HepG2 (cell line): ENCODE results near the gene EGLN2. TPM values are rescaled to one million over a fixed set of nuclear protein-coding genes. Genes with fewer than 3 reads are reported as not detected.

Experiments
- EEA1 ChIP-seq: sonication (generic); formaldehyde crosslinking; IDR thresholded peaks from 2 replicates; pipeline ENCODE4 v1.5.1; 2020; ENCODE audit warnings: mild to moderate bottlenecking, missing genetic modification reagents, borderline replicate concordance
- FIP1L1 ChIP-seq: fragments of 200-400 bp; formaldehyde crosslinking; IDR thresholded peaks from 2 replicates; pipeline ENCODE4 v1.6.1; 2018; ENCODE audit warnings: low read depth, mild to moderate bottlenecking, low read length, moderate library complexity, borderline replicate concordance; ENCODE audit not compliant: insufficient read depth
- KDM1A ChIP-seq: IDR thresholded peaks from 2 replicates; pipeline ENCODE4 v1.6.1; 2016; ENCODE audit warnings: missing compliant biosample characterization
- KDM3A ChIP-seq: IDR thresholded peaks from 2 replicates; pipeline ENCODE4 v1.6.1; 2018; ENCODE audit warnings: low read depth, missing compliant biosample characterization
- RELA ChIP-seq: sonication (generic); formaldehyde crosslinking; IDR thresholded peaks from 2 replicates; pipeline ENCODE4 v1.4.0; 2020; ENCODE audit warnings: missing genetic modification reagents
- SETDB1 ChIP-seq: sonication (generic); formaldehyde crosslinking; IDR thresholded peaks from 2 replicates; pipeline ENCODE4 v1.5.1; 2020; ENCODE audit warnings: missing genetic modification reagents, mild to moderate bottlenecking, borderline replicate concordance
- TAF15 ChIP-seq: fragments of 200-400 bp; formaldehyde crosslinking; IDR thresholded peaks from one replicate; pipeline ENCODE4 v1.6.1; 2018; ENCODE audit warnings: mild to moderate bottlenecking, low read depth, low read length; ENCODE audit not compliant: poor library complexity, severe bottlenecking
- TSC22D2 ChIP-seq: sonication (generic); formaldehyde crosslinking; IDR thresholded peaks from 2 replicates; pipeline ENCODE4 v1.5.1; 2020; ENCODE audit warnings: missing genetic modification reagents, mild to moderate bottlenecking, borderline replicate concordance
- U2AF1 ChIP-seq: fragments of 200-400 bp; formaldehyde crosslinking; optimal IDR thresholded peaks from 2 replicates; pipeline ENCODE3; 2017; ENCODE audit warnings: mild to moderate bottlenecking, low read depth, low read length
- U2AF2 ChIP-seq: fragments of 200-400 bp; formaldehyde crosslinking; IDR thresholded peaks from 2 replicates; pipeline ENCODE4 v1.6.1; 2017; ENCODE audit warnings: low read depth, mild to moderate bottlenecking, low read length
- ZFY ChIP-seq: sonication (generic); formaldehyde crosslinking; IDR thresholded peaks from 2 replicates; pipeline ENCODE4 v1.4.0; 2020; ENCODE audit warnings: missing genetic modification reagents
- ZNF605 ChIP-seq: sonication (generic); formaldehyde crosslinking; IDR thresholded peaks from 2 replicates; pipeline ENCODE4 v1.8.0; 2022; ENCODE audit warnings: mild to moderate bottlenecking, missing genetic modification reagents
- polyA plus RNA-seq, 8 experiments: library from polyadenylated mRNA; depleted of rRNA in 3 of 8; stranded (reverse) in 7 of 8; unstranded in 1 of 8; fragments of >200 nt; fragmentation: Illumina TruSeq in 4 of 8; extraction: Trizol in 4 of 8; gene quantifications; 2 replicates each; pipeline versions ENCODE4 v1.2.1 to v1.2.3, GENCODE V29; 2011 to 2016; ENCODE audit warnings: low read depth in 4 of 8, missing spikeins in 1 of 8, mixed read lengths in 1 of 8; ENCODE audit not compliant: insufficient read depth in 1 of 8
- total RNA-seq, 5 experiments: library from RNA; depleted of rRNA; stranded (reverse); fragments of >200 nt; fragmentation: Illumina TruSeq; extraction: Trizol; gene quantifications; 2 replicates each; pipeline ENCODE4 v1.2.3, GENCODE V29; 2016; ENCODE audit warnings: low read depth in 1 of 5
- TF ChIP-seq, protein P1 (sequence below): IDR thresholded peaks from 2 replicates; pipeline ENCODE4 v1.6.1; 2016; ENCODE audit warnings: low read depth
- TF ChIP-seq, protein P2 (sequence below), 2 experiments: fragments of 450-650 bp in 1 of 2; sonication (generic) in 1 of 2; formaldehyde crosslinking; IDR thresholded peaks; 2 replicates each; pipeline versions ENCODE4 v1.5.0 to v1.8.0; 2020 to 2022; ENCODE audit warnings: mild to moderate bottlenecking in 1 of 2, missing genetic modification reagents in 1 of 2
- TF ChIP-seq, protein P3 (sequence below): sonication (generic); formaldehyde crosslinking; conservative IDR thresholded peaks from 2 replicates; pipeline ENCODE4 v1.4.0; 2020; ENCODE audit warnings: missing genetic modification reagents
- TF ChIP-seq, protein P4 (sequence below), 2 experiments: sonication (generic) in 1 of 2; formaldehyde crosslinking in 1 of 2; IDR thresholded peaks; 2 replicates each; pipeline versions ENCODE4 v1.4.0 to v1.6.1; 2018 to 2020; ENCODE audit warnings: missing genetic modification reagents in 2 of 2, borderline replicate concordance in 1 of 2, low read depth in 1 of 2, mild to moderate bottlenecking in 1 of 2, missing biosample characterization in 1 of 2
- TF ChIP-seq, protein P5 (sequence below): sonication (generic); formaldehyde crosslinking; IDR thresholded peaks from 2 replicates; pipeline ENCODE4 v1.8.0; 2022; ENCODE audit warnings: missing genetic modification reagents, mild to moderate bottlenecking, moderate library complexity, borderline replicate concordance
- TF ChIP-seq, protein P6 (sequence below): sonication (generic); formaldehyde crosslinking; IDR thresholded peaks from 2 replicates; pipeline ENCODE4 v1.8.0; 2022; ENCODE audit warnings: mild to moderate bottlenecking, missing genetic modification reagents, moderate library complexity

Gene EGLN2
- total and polyA plus RNA-seq, 2 of the 13 experiments (the other 11 are each of a cell fraction or from before 2014, with no cell fraction given) = 16.5 to 40.8 TPM

DNA sequence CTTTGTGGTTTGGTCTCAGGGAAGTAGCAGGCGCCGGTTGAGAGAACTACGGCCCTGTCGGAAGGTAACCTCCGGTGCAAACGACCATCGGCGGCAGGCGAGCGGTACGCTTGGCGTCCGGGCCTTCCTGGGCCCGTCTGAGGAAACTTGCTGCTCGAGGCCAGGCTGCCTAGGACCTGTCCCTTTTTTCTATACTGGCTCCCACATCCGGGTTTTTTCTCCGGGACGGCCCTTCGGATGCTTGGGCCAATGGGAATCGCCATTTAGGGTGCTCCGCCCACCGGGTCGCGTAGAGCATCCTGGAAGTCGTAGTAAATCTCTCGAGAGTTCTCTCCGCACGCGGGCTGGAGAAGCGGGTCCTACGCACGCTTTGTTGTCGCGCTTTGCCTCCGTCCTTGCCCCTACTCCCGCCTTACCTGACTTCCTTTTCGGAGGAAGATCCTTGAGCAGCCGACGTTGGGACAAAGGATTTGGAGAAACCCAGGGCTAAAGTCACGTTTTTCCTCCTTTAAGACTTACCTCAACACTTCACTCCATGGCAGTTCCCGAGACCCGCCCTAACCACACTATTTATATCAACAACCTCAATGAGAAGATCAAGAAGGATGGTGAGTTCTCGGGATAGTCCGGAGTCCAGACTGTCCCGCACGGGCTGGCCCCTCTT is 48.0 kb upstream of the EGLN2 start, which contains the start of gene SNRPA (continued):
- TF ChIP-seq, protein P1, sequence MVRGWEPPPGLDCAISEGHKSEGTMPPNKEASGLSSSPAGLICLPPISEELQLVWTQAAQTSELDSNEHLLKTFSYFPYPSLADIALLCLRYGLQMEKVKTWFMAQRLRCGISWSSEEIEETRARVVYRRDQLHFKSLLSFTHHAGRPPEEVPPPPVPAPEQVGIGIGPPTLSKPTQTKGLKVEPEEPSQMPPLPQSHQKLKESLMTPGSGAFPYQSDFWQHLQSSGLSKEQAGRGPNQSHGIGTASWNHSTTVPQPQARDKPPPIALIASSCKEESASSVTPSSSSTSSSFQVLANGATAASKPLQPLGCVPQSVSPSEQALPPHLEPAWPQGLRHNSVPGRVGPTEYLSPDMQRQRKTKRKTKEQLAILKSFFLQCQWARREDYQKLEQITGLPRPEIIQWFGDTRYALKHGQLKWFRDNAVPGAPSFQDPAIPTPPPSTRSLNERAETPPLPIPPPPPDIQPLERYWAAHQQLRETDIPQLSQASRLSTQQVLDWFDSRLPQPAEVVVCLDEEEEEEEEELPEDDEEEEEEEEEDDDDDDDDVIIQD (CRISPR knock-in tag) = no peak
- TF ChIP-seq, protein P2, sequence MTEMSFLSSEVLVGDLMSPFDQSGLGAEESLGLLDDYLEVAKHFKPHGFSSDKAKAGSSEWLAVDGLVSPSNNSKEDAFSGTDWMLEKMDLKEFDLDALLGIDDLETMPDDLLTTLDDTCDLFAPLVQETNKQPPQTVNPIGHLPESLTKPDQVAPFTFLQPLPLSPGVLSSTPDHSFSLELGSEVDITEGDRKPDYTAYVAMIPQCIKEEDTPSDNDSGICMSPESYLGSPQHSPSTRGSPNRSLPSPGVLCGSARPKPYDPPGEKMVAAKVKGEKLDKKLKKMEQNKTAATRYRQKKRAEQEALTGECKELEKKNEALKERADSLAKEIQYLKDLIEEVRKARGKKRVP (CRISPR knock-in tag; IDR thresholded peaks at IDR 0.05) = no peak
- TF ChIP-seq, protein P3, sequence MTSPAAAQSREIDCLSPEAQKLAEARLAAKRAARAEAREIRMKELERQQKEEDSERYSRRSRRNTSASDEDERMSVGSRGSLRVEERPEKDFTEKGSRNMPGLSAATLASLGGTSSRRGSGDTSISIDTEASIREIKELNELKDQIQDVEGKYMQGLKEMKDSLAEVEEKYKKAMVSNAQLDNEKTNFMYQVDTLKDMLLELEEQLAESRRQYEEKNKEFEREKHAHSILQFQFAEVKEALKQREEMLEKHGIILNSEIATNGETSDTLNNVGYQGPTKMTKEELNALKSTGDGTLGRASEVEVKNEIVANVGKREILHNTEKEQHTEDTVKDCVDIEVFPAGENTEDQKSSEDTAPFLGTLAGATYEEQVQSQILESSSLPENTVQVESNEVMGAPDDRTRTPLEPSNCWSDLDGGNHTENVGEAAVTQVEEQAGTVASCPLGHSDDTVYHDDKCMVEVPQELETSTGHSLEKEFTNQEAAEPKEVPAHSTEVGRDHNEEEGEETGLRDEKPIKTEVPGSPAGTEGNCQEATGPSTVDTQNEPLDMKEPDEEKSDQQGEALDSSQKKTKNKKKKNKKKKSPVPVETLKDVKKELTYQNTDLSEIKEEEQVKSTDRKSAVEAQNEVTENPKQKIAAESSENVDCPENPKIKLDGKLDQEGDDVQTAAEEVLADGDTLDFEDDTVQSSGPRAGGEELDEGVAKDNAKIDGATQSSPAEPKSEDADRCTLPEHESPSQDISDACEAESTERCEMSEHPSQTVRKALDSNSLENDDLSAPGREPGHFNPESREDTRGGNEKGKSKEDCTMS (CRISPR knock-in tag) = no peak
- TF ChIP-seq KDM1A (no peak), TAF15 (no peak), SETDB1 (CRISPR knock-in tag) (no peak), ZFY (CRISPR knock-in tag) (peak; percentile 43; the same call in 1 of the 2 replicates), FIP1L1 (no peak), TSC22D2 (CRISPR knock-in tag) (no peak), U2AF1 (no peak), ZNF605 (CRISPR knock-in tag) (peak; percentile 6; the same call in 1 of the 2 replicates), KDM3A (CRISPR knock-in tag) (0 out of 2 replicates have a peak, but pooled peaks have one; percentile 9), EEA1 (CRISPR knock-in tag) (peak; percentile 76; the same call in 1 of the 2 replicates), U2AF2 (no peak), RELA (CRISPR knock-in tag) (no peak)
- TF ChIP-seq, protein P4, sequence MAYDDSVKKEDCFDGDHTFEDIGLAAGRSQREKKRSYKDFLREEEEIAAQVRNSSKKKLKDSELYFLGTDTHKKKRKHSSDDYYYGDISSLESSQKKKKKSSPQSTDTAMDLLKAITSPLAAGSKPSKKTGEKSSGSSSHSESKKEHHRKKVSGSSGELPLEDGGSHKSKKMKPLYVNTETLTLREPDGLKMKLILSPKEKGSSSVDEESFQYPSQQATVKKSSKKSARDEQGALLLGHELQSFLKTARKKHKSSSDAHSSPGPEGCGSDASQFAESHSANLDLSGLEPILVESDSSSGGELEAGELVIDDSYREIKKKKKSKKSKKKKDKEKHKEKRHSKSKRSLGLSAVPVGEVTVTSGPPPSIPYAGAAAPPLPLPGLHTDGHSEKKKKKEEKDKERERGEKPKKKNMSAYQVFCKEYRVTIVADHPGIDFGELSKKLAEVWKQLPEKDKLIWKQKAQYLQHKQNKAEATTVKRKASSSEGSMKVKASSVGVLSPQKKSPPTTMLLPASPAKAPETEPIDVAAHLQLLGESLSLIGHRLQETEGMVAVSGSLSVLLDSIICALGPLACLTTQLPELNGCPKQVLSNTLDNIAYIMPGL (CRISPR knock-in tag; IDR thresholded peaks at IDR 0.05; ENCODE audit: borderline replicate concordance in 1 of 2, low read depth in 1 of 2) = no peak; a peak in 1 of 4 replicates
- TF ChIP-seq, protein P5, sequence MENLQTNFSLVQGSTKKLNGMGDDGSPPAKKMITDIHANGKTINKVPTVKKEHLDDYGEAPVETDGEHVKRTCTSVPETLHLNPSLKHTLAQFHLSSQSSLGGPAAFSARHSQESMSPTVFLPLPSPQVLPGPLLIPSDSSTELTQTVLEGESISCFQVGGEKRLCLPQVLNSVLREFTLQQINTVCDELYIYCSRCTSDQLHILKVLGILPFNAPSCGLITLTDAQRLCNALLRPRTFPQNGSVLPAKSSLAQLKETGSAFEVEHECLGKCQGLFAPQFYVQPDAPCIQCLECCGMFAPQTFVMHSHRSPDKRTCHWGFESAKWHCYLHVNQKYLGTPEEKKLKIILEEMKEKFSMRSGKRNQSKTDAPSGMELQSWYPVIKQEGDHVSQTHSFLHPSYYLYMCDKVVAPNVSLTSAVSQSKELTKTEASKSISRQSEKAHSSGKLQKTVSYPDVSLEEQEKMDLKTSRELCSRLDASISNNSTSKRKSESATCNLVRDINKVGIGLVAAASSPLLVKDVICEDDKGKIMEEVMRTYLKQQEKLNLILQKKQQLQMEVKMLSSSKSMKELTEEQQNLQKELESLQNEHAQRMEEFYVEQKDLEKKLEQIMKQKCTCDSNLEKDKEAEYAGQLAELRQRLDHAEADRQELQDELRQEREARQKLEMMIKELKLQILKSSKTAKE = no peak
- TF ChIP-seq, protein P6, sequence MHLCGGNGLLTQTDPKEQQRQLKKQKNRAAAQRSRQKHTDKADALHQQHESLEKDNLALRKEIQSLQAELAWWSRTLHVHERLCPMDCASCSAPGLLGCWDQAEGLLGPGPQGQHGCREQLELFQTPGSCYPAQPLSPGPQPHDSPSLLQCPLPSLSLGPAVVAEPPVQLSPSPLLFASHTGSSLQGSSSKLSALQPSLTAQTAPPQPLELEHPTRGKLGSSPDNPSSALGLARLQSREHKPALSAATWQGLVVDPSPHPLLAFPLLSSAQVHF = no peak
